Central memory CD4-positive, alpha-beta T cell (primary cell): ENCODE results near the gene NFAM1.

Experiments used
- DNase-seq: peaks from one replicate; pipeline ENCODE4 v3.0.0; 2022

NFAM1 gene

GRCh38 chr22:42412744-42413333 lies 19.4 kb downstream of the NFAM1 start:
- DNase-seq, result no peak

GRCh38 chr22:42410708-42411107 lies 21.5 kb downstream of the NFAM1 start:
- DNase-seq, result no peak

GRCh38 chr22:42408810-42409529 lies 23.2 kb downstream of the NFAM1 start:
- no peak for DNase-seq

GRCh38 chr22:42408276-42408675 lies 23.9 kb downstream of the NFAM1 start:
- no peak for DNase-seq

DNA sequence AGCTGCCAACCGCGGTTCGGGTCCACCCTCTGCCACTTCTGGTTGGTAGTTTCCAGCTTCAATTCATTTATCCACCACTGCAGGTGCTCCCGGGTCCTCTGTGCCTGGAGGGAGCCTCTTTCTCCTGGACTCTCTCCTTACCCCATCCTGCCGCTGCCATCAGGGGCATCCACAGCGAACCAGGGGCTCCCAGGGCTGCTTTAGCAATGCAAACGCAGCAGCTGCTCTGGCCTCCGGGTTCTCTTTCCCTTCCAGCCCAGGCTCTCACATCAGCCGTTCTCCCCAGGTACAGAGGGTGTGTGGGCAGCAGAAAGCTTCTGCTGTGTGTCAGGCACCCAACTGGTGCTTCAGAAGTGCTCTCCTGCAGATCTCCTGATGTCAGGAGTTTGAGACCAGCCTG lies 27.9 kb downstream of the NFAM1 start:
- no peak for DNase-seq

GRCh38 chr22:42401535-42402334 lies 30.5 kb downstream of the NFAM1 start:
- DNase-seq, result no peak

DNA sequence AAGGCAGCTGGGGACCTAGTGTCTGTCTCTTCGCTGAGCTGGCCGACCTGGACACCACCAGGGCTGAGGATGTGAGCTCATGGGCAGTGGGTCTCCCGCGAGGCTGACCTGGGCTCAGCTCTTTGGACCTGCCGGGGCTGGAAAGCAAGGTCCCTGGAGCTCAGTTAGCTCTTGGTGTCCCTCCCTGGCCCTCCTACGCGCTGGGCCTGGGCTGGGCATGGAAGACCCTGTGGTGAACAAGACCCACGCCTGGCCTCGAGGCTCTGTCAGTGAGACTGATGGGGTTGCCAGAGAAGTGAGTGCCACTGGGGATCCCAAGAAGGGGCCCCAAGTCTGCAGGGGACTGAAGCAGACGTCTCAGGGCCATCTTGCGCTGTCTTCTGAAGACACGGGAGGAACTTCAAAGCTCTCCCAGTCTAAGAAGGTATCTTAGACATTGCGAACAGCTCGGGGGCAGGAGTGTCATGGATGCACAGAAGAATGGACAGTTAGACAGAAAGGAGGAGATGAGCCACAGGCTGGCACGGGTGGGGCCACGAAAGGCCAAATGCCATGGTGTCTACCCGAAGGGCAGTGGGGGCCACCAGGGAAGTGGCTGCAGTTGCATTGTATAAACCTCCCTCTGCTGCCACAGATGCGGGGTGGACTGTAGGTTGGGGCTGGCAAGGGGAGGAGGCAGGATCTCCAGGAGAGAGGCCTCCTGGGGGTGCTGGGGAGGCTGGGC lies 31.2 kb downstream of the NFAM1 start:
- DNase-seq, result no peak

- DNase-seq, result no peak
These were observed 32.6 kb downstream of the NFAM1 start for GRCh38 chr22:42399315-42400271.

- no peak for DNase-seq
These were observed 34.6 kb downstream of the NFAM1 start for GRCh38 chr22:42397332-42398249.

GRCh38 chr22:42396621-42397331 lies 35.4 kb downstream of the NFAM1 start:
- DNase-seq, result no peak

- DNase-seq, result no peak
These were observed 43.1 kb downstream of the NFAM1 start for GRCh38 chr22:42389143-42389542.

- no peak for DNase-seq
These were observed 43.9 kb downstream of the NFAM1 start for GRCh38 chr22:42388130-42388797.

DNA sequence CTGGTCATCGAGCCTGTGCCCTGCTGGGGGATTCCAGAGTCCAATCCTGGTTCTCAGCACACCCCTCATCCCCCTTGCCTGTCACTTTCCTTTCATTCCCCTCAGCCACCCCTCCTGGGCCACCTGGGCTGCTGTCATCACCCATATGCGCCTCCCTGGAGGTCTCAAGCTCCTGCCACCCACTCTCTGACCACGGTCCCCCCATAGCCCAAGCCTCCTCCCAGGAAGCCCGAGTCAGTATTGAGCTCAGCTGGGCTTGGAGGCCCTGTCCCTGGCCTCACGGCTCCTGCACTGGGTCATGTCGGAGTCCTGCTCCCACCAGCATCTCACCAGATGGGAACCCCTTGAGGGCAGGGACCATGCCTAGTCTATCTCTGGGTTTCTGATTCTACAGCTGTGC lies 44.6 kb downstream of the NFAM1 start:
- DNase-seq, result no peak

GRCh38 chr22:42385696-42386095 lies 46.5 kb downstream of the NFAM1 start:
- DNase-seq, result no peak

DNA sequence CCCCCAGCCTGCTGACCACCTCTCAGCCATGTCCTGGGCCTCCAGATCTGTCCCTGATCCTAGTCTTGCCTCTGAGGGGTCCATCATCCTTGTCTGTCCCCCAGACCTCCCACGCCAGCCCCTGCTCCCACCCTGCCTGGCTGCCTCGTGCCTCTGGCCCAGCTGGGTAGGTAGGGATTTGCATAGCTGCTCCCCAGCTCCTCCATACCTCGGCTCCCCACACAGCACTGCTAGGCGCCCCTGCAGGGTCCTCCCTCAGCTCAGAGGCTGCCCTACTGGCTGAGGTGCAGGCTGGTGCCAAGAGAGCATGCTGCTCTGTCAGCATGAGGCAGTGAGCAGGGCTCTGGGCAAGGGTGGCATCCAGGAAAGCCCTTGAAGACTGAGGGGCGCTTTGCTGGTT lies 47.7 kb downstream of the NFAM1 start:
- no peak for DNase-seq

GRCh38 chr22:42383851-42384417 lies 48.3 kb downstream of the NFAM1 start:
- DNase-seq, result no peak

- no peak for DNase-seq
These were observed 48.9 kb downstream of the NFAM1 start for GRCh38 chr22:42383287-42383686.

GRCh38 chr22:42380769-42381551 lies 51.2 kb downstream of the NFAM1 start:
- DNase-seq, result no peak
